Activated CD8-positive, alpha-beta memory T cell treated with anti-CD3 and anti-CD28 coated beads for 36 hours (primary cell): ENCODE measurements around the gene PTBP3. TPM values are rescaled to one million over a fixed set of nuclear protein-coding genes. Genes with fewer than 3 reads are reported as not detected.
"Not testable (repeated sequence)": the region's sequence is repeated elsewhere in the genome, so short reads cannot be mapped to it uniquely, and the experiment has no call there.

Experiments
- CTCF ChIA-PET: fragments of 350-600 bp; sonication (Branson Sonifier 250); formaldehyde crosslinking; loops from one replicate; lab custom pipeline; 2021; ENCODE audit warnings: antibody characterized with exemption; lab: Charles Lee
- POLR2A ChIA-PET: fragments of 350-600 bp; sonication (Branson Sonifier 250); formaldehyde crosslinking; loops from one replicate; lab custom pipeline; 2021; ENCODE audit warnings: antibody characterized with exemption; lab: Charles Lee
- total RNA-seq, 2 experiments: library from RNA; stranded (reverse); gene quantifications; one replicate each; pipeline ENCODE4 v1.2.3, GENCODE V29; 2021

The PTBP3 gene
- total RNA-seq, 2 experiments from 2014 or later, result 118 to 119 TPM

DNA sequence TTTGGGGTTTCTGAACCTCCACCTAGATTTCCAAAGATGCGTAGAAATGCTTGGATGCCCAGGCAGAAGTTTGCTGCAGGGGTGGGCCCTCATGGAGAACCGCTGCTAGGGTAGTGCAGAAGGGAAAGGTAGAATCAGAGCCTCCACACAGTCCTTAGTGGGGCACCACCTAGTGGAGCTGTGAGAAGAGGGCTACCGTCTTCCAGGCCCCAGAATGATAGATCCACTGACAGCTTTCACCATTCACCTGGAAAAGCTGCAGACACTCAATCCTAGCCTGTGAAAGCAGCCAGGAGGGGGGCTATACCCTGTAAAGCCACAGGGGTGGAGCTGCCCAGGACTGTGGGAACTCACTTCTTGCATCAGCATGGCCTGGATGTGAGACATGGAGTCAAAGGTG, 33.2 kb upstream of the PTBP3 start:
- ChIA-PET POLR2A (interaction anchor here (0.6 kb wide), 1 partner anchor 548 kb away, joined by 6 read pairs; no protein-coding TSS in a partner anchor), CTCF (interaction anchor here (1.1 to 1.3 kb wide), 2 partner anchors 254 to 268 kb away, joined by 3 to 5 read pairs; no protein-coding TSS in a partner anchor)

GRCh38 chr9:112365257-112365656, 31.8 kb upstream of the PTBP3 start:
- CTCF ChIA-PET, result interaction anchor here (1.1 kb wide), 2 partner anchors 267 to 291 kb away, joined by 3 read pairs; no protein-coding TSS in a partner anchor
- POLR2A ChIA-PET, result not testable (repeated sequence)

DNA sequence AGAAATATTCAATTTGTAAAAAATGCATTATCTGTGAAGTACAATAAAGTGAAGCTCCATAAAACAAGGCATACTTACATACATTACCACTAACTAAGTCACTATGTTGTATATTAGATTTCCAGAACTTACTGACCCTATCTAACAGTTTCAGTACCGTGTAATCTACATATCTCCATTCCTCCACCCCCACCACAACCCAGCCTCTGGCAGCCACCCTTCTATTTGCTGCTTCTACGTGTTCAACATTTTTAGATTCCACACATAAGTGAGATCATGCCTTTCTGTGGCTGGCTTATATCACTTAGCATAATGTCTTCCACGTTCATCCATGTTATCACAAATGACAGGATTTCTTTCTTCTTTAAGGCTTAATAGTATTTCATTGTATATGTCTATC, 31.3 kb upstream of the PTBP3 start:
- CTCF ChIA-PET, result interaction anchor here (1.1 kb wide), 2 partner anchors 266 to 291 kb away, joined by 3 read pairs; no protein-coding TSS in a partner anchor
- POLR2A ChIA-PET, result no interaction called here

GRCh38 chr9:112361601-112362000, 28.2 kb upstream of the PTBP3 start:
- ChIA-PET CTCF (interaction anchor here (0.5 to 5.1 kb wide), 11 partner anchors 9 to 332 kb away, joined by 3 to 38 read pairs (median 3); no protein-coding TSS in a partner anchor), POLR2A (no interaction called here)

DNA sequence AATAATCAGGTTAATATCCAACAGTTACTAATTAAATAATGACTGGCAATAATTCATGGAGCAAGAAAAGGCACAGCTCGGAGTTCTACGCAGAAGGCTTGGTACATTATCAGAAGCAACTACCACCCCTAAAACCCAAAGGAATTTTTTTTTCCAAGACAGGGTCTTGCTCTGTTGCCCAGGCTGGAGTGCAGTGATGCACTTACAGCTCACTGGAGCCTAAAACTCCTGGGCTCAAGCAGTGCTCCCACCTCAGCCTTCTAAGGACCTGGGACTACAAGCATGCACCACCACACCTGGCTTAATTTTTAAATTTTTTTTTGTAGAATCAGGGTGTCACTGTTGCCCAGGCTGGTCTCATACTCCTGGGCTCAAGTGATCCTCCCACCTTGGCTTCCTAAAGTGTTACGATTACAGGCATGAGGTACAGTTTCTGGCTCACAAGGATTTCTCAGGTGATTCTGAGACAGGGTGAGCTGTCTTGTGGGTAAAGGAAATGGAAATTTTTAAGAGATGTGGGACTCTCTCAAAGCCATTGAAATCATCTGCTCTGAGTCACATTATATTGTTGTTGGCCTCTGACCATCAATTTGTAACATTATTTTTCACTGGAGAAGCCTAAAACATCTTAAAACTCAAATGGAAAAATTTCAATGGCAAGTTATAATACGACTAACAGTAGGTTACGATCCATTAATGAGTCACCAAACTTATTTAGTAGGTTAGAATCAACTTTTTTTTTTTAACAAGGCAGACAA, 26.8 kb upstream of the PTBP3 start:
- ChIA-PET POLR2A (interaction anchor here (1.0 kb wide), 2 partner anchors 27 kb away, joined by 3 read pairs; partner anchors contain the start of gene PTBP3), CTCF (interaction anchor here (1.0 to 5.1 kb wide), 6 partner anchors 12 to 285 kb away, joined by 3 to 38 read pairs (median 5); no protein-coding TSS in a partner anchor)

DNA sequence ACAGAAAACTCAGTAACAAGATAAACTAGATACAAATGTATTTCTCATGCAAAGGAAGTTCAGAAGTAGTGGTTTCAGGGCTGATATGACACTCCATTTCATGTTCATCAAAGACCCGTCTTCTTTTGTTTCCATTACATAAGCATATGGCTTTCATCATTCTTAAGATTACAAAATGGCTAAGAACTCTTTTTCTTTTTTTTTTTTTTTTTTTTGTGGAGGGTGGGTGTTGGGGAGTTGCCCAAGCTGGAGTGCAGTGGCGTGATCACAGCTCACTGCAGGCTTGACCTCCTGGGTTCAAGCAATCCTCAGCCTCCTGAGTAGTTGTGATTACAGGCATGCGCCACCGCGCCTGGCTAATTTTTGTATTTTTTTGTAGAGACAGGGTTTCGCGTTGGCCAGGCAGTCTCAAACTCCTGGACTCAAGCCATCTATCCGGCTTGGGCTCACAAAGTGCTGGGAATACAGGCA, 22.0 kb upstream of the PTBP3 start:
- ChIA-PET POLR2A (no interaction called here), CTCF (interaction anchor here (0.7 to 1.5 kb wide), 2 partner anchors 20 to 260 kb away, joined by 3 to 6 read pairs; no protein-coding TSS in a partner anchor)

GRCh38 chr9:112354081-112354743, 20.8 kb upstream of the PTBP3 start:
- POLR2A ChIA-PET, result no interaction called here

DNA sequence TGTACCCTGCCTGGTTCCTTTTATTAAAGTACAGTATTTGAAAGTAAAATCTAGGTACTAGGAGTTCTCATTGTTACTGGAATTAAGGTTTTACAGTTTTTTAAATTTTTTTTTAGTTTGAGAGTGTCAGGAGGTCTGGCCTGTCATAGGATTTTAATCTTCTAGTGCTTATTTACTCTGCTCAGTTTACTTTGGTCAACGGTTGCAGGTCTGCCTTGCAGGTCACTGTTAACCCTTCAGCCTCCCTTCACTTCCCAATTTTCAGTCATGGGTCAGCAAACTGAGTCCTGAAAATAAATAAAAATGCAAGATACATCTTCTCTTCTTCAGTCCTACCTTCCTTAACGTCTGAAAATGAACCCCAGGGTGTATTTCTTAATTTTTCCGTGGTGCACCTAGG, 18.8 kb upstream of the PTBP3 start:
- ChIA-PET POLR2A (no interaction called here), CTCF (no interaction called here)

More at GRCh38 chr9:112354081-112354743, 20.8 kb upstream of the PTBP3 start:
- CTCF ChIA-PET, result interaction anchor here (1.5 kb wide), 1 partner anchor 19 kb away, joined by 6 read pairs; no protein-coding TSS in a partner anchor

DNA sequence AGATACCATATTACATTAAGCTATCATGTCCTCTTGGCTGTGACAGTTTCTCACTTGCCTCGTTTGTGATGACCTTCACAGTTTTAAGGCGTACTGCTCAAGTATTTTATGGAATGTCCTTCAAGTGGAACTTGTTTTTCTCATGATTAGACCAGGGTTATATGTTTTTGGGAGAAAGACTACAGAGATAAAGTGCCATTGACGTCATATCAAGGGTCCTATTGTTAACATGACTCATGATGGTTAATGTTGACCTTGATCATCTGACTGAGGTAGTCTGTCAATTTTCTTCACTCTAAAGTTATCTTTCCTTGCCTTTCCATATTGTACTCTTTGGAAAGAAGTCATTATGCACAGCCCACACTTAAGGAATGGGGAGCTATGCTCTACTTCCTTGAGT, 17.8 kb upstream of the PTBP3 start:
- POLR2A ChIA-PET, result no interaction called here
- CTCF ChIA-PET, result interaction anchor here (1.0 to 1.4 kb wide), 2 partner anchors 18 to 253 kb away, joined by 3 read pairs; partner anchors contain the start of gene PTBP3

DNA sequence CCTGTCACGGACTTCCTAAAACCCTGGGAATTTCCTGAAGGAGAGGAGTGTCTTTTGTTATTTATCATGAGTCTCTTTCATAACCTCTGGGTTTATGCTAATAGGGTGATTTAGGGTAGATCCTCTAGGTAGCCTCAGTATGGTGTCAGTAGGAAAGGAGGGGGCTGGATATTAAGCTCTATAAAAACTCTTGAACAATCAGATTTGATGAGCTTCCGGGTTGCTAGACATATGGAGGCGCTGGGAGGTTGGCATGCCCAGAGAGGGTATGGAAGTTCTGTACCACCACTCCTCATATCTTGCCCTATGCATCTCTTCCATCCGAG, 15.6 kb upstream of the PTBP3 start:
- CTCF ChIA-PET, result interaction anchor here (1.5 kb wide), 1 partner anchor 11 kb away, joined by 7 read pairs; no protein-coding TSS in a partner anchor
- POLR2A ChIA-PET, result interaction anchor here (0.6 kb wide), 1 partner anchor 21 kb away, joined by 3 read pairs; no protein-coding TSS in a partner anchor

DNA sequence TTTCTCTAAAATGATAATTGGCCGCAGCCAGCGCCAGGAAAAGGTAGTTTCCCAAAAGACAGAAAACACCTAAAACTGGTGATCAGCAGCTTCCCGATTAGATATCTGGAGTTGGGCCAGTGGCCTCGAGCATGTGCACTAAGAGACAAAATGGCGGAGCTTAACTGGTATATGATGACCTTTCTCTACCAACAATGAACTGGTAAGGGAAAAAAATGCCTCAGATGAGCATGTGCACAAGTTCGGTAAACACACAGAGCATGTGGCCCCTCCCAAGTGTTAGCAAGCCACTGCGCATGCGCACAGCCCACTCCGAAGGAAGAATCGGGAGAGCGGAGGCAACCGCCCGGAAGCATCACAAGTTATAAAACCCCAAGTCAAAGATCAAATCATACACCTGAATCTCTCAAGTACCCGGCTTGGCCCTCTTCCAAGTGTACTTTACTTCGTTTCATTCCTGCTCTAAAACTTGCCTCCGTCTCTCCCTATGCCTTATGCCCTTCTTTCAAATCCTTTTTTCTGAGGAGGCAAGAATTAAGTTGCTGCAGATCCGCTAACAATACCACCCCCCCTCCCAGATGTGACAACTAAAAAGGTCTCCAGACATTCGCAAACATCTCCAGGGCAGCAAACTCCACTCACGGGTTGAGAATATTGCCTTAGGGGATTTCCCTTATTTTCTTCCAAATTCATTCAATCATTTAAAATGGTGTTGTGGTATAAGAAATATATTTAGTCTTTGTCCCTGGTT, 15.0 kb upstream of the PTBP3 start:
- ChIA-PET CTCF (interaction anchor here (1.5 to 1.8 kb wide), 2 partner anchors 12 to 262 kb away, joined by 4 to 7 read pairs; no protein-coding TSS in a partner anchor), POLR2A (no interaction called here)

GRCh38 chr9:112341730-112342129, 8.3 kb upstream of the PTBP3 start:
- ChIA-PET CTCF (no interaction called here), POLR2A (interaction anchor here (0.5 kb wide), 1 partner anchor 227 kb away, joined by 3 read pairs; no protein-coding TSS in a partner anchor)

- CTCF ChIA-PET, result no interaction called here
- POLR2A ChIA-PET, result no interaction called here
Observed at GRCh38 chr9:112339886-112340285, 6.5 kb upstream of the PTBP3 start.

- ChIA-PET CTCF (no interaction called here), POLR2A (interaction anchor here (0.6 kb wide), 1 partner anchor 55 kb away, joined by 4 read pairs; no protein-coding TSS in a partner anchor)
Observed at GRCh38 chr9:112338561-112338960, 5.1 kb upstream of the PTBP3 start.

- CTCF ChIA-PET, result interaction anchor here (1.1 kb wide), 1 partner anchor 24 kb away, joined by 4 read pairs; no protein-coding TSS in a partner anchor
- POLR2A ChIA-PET, result no interaction called here
Observed at GRCh38 chr9:112337547-112337946, 4.1 kb upstream of the PTBP3 start.

DNA sequence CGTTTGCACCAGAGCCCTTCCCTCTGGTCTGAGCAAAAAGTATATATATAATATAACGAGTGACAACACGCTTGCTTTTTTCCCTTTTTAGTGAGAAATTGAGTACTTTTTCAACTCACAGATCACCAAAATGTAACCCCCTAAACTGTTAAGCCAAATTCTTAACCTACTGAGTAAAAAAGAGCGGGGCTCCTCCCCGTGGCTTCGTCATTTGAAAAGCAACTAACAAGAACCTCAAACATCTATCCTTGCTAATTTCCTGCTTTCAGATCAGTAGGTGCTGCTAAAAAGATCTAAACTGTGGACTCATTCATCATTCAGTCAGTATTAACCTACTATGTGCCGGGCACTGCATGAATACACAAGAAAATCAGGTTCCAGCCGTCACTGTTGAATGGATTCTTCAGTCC, 1.0 kb upstream of the PTBP3 start:
- ChIA-PET POLR2A (interaction anchor here (1.2 to 2.4 kb wide), 3 partner anchors 17 to 45 kb away, joined by 3 to 22 read pairs (median 4); partner anchors contain the start of gene HSDL2), CTCF (interaction anchor here (2.5 kb wide), 1 partner anchor 45 kb away, joined by 8 read pairs; the partner anchor contains the start of gene HSDL2)

DNA sequence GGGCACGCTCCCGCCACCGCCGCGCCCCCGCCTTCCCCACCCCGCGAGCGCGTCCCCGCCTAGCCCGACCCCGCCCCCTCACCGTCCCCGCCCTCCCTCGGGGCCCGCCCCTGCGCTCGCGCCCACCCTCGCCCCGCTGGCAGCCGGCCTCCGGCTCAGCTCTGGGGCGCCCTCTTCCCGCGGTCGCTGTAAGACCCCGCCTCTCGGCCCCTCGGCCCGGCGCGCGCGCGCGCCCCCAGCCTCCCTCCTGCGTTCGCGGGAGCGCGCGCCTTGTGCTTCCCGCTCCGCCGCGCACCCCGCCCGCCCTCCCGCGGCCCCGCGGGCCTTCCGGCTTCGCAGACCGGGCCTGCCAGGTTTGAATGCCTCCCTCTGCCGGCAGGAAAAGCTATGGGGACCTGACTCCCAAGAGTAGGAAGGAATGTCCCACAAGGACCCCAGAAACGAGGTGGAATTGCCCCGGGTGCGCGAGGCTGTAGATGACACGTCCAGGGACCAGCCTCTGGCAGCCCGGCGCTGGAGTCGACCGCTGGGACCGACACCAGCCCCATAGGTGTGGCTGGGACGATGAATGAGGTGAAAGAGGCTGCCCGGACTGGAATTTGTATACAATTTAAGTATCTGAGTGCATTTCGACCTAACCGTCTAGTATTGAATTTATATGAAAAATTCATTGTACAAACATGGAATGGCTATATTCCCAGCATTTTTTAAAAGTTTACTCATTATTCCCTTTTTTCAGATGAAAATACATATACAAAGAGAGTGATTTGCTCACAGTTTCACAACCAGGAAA, 416 bp upstream of the PTBP3 start:
- POLR2A ChIA-PET, result interaction anchor here (0.5 to 2.4 kb wide), 8 partner anchors 16 to 384 kb away, joined by 3 to 22 read pairs (median 3); partner anchors contain the start of genes HSDL2 and INIP
- CTCF ChIA-PET, result interaction anchor here (0.8 to 2.5 kb wide), 8 partner anchors 16 to 672 kb away, joined by 3 to 8 read pairs (median 3); partner anchors contain the start of gene HSDL2
